GM10266 (cell line): ENCODE measurements around the gene FST.

Experiments used
- DNase-seq: peaks from one replicate; pipeline ENCODE4 v3.0.0; 2012; ENCODE audit errors: extremely low spot score
- TF ChIP-seq, protein P1 (sequence below): IDR thresholded peaks from 2 replicates; pipeline ENCODE4 v1.5.1; 2012; ENCODE audit warnings: mild to moderate bottlenecking, low read depth; ENCODE audit not compliant: control insufficient read depth, insufficient read depth; ENCODE audit errors: missing control alignments

Gene FST

DNA sequence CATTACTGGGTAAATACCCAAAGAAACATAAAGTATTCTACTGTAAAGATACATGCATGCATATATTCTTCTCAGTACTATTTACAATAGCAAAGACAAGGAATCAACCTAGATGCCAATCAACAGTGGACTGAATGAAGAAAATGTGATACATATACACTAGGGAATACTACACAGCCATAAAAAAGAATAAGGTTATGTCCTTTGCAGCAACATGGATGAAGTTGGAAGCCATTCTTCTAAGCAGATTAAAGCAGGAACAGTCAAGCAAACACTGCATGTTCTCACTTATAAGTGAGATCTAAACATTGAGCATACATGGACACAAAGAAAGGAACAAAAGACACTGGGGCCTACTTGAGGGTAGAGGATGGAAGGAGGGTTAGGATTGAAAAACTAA, 40.4 kb downstream of the FST start:
- no peak for DNase-seq
- TF ChIP-seq, protein P1, sequence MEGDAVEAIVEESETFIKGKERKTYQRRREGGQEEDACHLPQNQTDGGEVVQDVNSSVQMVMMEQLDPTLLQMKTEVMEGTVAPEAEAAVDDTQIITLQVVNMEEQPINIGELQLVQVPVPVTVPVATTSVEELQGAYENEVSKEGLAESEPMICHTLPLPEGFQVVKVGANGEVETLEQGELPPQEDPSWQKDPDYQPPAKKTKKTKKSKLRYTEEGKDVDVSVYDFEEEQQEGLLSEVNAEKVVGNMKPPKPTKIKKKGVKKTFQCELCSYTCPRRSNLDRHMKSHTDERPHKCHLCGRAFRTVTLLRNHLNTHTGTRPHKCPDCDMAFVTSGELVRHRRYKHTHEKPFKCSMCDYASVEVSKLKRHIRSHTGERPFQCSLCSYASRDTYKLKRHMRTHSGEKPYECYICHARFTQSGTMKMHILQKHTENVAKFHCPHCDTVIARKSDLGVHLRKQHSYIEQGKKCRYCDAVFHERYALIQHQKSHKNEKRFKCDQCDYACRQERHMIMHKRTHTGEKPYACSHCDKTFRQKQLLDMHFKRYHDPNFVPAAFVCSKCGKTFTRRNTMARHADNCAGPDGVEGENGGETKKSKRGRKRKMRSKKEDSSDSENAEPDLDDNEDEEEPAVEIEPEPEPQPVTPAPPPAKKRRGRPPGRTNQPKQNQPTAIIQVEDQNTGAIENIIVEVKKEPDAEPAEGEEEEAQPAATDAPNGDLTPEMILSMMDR, result no peak
